Measurements from ENCODE around the gene CDKAL1.

- TF ChIP-seq CTCF (IDR thresholded peaks at IDR 0.05; ENCODE audit: low read length), result no peak
- no peak for TF ChIP-seq EZH2 (optimal IDR thresholded peaks at IDR 0.05; ENCODE audit: low read depth, low read length)
Measured at GRCh38 chr6:21246075-21246474, 711.8 kb downstream of the CDKAL1 start.
